Body of pancreas (tissue), 4 donors: ENCODE measurements around the gene ODAD4. TPM values are rescaled to one million over a fixed set of nuclear protein-coding genes. Genes with fewer than 3 reads are reported as not detected.

Source experiments
- ATAC-seq: fragments of 150-250 bp; one replicate; pipeline ENCODE4 v1.9.1; 2016
- DNase-seq, 4 donors: peaks; one replicate each; pipeline ENCODE4 v3.0.0-alpha.2; 2019
- H3K27ac ChIP-seq, 4 donors: fragments of 200-600 bp; sonication (generic); 1 replicate in 3 of 4; 2 replicates in 1 of 4; pipeline versions ENCODE4 v1.5.1 to v1.6.1; 2016 to 2019; ENCODE audit warnings: mild to moderate bottlenecking in 1 of 4, mixed read lengths in 1 of 4, moderate library complexity in 1 of 4
- H3K27me3 ChIP-seq, 2 donors: fragments of 200-600 bp; sonication (generic); one replicate each; pipeline ENCODE4 v1.6.0; 2016; ENCODE audit warnings: mild to moderate bottlenecking in 1 of 2
- H3K36me3 ChIP-seq, 2 donors: fragments of 200-600 bp; sonication (generic); replicated peaks in 1 of 2; 2 replicates each; pipeline ENCODE4 v1.5.1; 2016; ENCODE audit warnings: low read depth in 2 of 2; ENCODE audit not compliant: insufficient read depth in 1 of 2
- H3K4me1 ChIP-seq: fragments of 200-600 bp; sonication (generic); one replicate; pipeline ENCODE4 v1.6.0; 2016
- H3K4me3 ChIP-seq, 2 donors: fragments of 200-600 bp; sonication (generic); 1 replicate in 1 of 2; 2 replicates in 1 of 2; pipeline ENCODE4 v1.5.1; 2016 to 2019
- H3K9me3 ChIP-seq, 3 donors: fragments of 200-600 bp; sonication (generic); 1 replicate in 2 of 3; 2 replicates in 1 of 3; pipeline ENCODE4 v1.5.1; 2016
- POLR2A ChIP-seq, 3 donors: fragments of 450-650 bp; IDR thresholded peaks; one replicate each; pipeline ENCODE4 v1.6.1; 2016; ENCODE audit warnings: antibody characterized with exemption in 3 of 3, mild to moderate bottlenecking in 2 of 3
- WGBS, 2 donors: methylation state at CpG; one replicate each; pipeline ENCODE4 v1.1.5; 2017; 5-methylcytosine and 5-hydroxymethylcytosine counted together
- intact Hi-C: fragments of 100-400 bp; cut with DNase I; formaldehyde crosslinking; loops from one replicate; pipeline ENCODE4 v1.15.1; 2023
- total RNA-seq, 2 donors: library from RNA; depleted of rRNA; stranded (reverse); fragments of >200 nt; gene quantifications; one replicate each; pipeline ENCODE4 v1.1.0, GENCODE V29; 2016
- TF ChIP-seq, protein P1 (sequence below), 7 experiments: fragments of 450-650 bp in 4 of 7; fragments of 200-600 bp in 3 of 7; sonication (generic) in 3 of 7; IDR thresholded peaks; one replicate each; pipeline ENCODE4 v1.5.1; 2016 to 2019; ENCODE audit warnings: antibody characterized with exemption in 7 of 7

The ODAD4 gene
- total RNA-seq, 2 donors from 2014 or later = 0.26 to 0.66 TPM

DNA sequence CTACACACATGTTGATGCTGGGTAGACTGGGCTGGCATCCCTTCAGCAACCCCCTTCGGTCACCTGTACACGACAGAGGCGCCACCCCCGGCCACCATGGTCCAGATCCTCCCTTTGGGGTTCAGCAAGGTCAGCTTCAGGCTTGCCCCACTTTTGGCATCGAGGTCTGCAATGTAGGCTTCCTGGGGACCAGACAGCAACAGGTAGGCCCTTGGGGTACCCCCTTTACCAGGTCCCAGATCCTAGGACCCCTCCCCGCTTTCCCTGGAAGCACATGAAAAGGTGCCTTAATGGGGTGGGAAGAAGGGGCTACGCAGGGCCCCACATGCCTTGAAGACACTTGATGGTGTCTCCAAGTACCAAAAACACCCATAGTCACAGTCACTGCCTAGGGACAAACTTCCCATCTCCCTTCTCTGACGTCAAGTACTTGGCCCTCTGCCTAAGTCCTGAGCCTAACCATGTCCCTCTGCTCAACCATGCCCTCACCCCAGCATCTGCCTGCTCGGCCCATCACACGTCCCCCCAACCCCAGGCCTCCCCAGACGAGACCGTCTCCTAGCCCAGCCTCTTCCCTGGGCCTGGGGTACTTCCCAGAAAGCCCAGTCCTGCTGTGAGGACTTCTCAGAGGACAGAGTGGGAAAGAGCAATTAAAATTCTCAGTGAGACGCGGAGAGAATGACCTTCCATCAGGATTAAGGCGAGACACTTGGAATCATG lies 23.8 kb upstream of the ODAD4 start:
- DNase-seq (peak in 2 of 4 donors; percentile 24 to 25), ATAC-seq (no peak)
- Histone ChIP-seq H3K4me1 (peaks cover 25% of the 10 kb centered on the region), H3K27me3 (no peaks in the 10 kb centered on the region), H3K36me3 (peaks cover 0 to 45% of the 10 kb centered on the region in 2 donors), H3K4me3 (no peak overlapping the region), H3K27ac (peak overlapping the region in 2 of 4 donors; percentile 39 to 41), H3K9me3 (no peaks in the 10 kb centered on the region)
- 79 to 90% methylated on average over 14 to 15 of the region's 15 CpGs for WGBS, 2 donors
- intact Hi-C loops = no loop called here
- no peak for TF ChIP-seq POLR2A (IDR thresholded peaks at IDR 0.05)
- TF ChIP-seq, protein P1, sequence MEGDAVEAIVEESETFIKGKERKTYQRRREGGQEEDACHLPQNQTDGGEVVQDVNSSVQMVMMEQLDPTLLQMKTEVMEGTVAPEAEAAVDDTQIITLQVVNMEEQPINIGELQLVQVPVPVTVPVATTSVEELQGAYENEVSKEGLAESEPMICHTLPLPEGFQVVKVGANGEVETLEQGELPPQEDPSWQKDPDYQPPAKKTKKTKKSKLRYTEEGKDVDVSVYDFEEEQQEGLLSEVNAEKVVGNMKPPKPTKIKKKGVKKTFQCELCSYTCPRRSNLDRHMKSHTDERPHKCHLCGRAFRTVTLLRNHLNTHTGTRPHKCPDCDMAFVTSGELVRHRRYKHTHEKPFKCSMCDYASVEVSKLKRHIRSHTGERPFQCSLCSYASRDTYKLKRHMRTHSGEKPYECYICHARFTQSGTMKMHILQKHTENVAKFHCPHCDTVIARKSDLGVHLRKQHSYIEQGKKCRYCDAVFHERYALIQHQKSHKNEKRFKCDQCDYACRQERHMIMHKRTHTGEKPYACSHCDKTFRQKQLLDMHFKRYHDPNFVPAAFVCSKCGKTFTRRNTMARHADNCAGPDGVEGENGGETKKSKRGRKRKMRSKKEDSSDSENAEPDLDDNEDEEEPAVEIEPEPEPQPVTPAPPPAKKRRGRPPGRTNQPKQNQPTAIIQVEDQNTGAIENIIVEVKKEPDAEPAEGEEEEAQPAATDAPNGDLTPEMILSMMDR (IDR thresholded peaks at IDR 0.05) = no peak

DNA sequence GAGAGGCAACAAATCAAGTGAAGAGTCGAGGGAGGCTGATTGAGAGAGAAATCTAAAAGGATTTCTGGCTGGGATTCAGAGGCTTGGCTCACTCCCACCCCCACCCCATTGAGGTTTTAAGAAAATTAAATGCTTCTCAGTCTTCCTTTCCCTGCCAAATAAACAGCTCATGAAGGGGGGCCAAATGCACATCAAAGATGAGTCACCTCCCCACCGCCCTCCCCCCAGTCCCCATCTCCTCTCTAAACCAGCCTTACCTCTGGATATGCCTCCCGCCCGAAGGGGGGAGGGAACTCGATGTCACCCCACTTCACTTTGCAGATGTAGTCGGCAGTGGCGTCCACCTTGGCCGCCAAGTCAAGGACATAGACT lies 23.2 kb upstream of the ODAD4 start:
- no peaks in the 10 kb centered on the region for H3K27me3 ChIP-seq
- peaks cover 0 to 44% of the 10 kb centered on the region in 2 donors for H3K36me3 ChIP-seq
- DNase-seq = peak in 1 of 4 donors; percentile 14
- peaks cover 26% of the 10 kb centered on the region for H3K4me1 ChIP-seq
- H3K4me3 ChIP-seq = no peak overlapping the region
- ATAC-seq = no peak
- no peak for TF ChIP-seq POLR2A (IDR thresholded peaks at IDR 0.05)
- TF ChIP-seq, protein P1 (IDR thresholded peaks at IDR 0.05) = no peak
- no peaks in the 10 kb centered on the region for H3K9me3 ChIP-seq
- intact Hi-C loops = no loop called here
- 90 to 96% methylated on average over 3 to 8 of the region's 8 CpGs for WGBS, 2 donors
- peak overlapping the region in 2 of 4 donors; percentile 41 for H3K27ac ChIP-seq

DNA sequence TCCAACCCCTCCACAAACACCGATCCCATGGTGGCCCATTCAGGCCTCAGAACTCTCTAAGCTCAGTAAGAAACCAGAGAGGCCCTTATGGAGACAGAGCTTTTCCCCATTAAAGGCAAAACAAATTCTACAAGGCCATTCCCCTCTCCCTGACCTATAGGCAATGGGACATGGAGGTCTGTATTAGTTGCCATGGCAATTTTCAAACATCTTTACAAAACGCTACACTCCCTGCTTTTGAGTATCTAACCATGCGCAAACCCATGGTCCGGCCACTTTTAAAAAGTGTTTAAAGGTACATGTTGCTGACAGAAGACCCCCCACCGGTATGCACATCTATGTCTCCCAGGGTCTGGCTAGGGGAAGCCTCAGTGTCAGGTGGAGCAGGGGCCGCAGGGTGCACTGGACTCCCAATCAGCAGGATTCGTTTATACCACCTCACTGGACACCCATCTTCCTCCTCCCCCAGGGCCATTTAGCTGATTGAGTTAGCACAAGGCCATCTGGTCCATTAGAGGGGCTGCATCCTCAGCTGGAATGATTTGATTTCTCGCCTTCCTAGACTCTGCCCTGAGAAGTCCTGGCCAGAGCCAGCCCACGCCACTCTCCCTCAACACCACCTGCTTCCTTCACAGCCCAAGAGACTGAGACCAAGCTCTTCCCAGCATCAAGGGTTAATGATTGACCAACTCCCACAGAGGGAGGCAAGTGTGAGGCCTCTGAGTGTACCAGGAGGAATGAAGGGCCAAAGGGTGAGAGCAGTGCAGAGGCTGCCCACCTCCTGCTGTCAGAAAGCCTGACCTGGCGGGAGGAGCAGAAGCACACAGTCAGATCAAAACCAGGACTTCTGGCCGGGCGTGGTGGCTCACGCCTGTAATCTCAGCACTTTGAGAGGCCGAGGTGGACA lies 22.5 kb upstream of the ODAD4 start:
- Histone ChIP-seq H3K4me3 (no peak overlapping the region), H3K36me3 (peaks cover 0 to 45% of the 10 kb centered on the region in 2 donors), H3K4me1 (peaks cover 26% of the 10 kb centered on the region), H3K27ac (peak overlapping the region; percentile 2 to 41 (median 32)), H3K27me3 (no peaks in the 10 kb centered on the region), H3K9me3 (no peaks in the 10 kb centered on the region)
- TF ChIP-seq, protein P1 (IDR thresholded peaks at IDR 0.05) = no peak
- TF ChIP-seq POLR2A (IDR thresholded peaks at IDR 0.05) = peak in 1 of 3 donors; percentile 10
- DNase-seq (peak; percentile 45 to 82 (median 72)), ATAC-seq (peak; percentile 78)
- 52 to 65% methylated on average over 12 to 14 of the region's 14 CpGs for WGBS, 2 donors
- intact Hi-C loops = no loop called here

DNA sequence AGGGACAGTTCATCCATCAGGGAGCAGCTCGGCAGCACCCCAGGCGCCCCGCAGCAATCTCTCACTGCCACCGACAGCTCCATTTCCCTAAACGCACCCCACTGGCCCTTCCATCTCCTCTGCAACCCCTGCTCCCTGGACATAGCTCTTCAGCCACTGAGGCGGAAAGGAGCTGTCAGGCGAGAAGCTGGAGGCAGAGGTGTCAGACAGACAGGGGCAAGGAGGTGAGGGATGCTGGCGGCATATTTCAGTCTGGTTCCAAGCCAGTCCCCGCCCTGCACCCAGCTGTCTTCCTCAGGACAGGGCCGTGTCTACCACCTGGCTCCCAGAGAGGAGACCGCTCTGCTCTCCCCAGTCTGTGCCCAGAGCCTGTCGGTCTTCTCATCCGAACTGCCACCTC lies 21.3 kb upstream of the ODAD4 start:
- H3K4me3 ChIP-seq = no peak overlapping the region
- intact Hi-C loops = no loop called here
- H3K9me3 ChIP-seq = no peaks in the 10 kb centered on the region
- H3K27me3 ChIP-seq = no peaks in the 10 kb centered on the region
- DNase-seq (no peak), ATAC-seq (no peak)
- H3K27ac ChIP-seq = peak overlapping the region in 1 of 4 donors; percentile 35
- peaks cover 35% of the 10 kb centered on the region for H3K4me1 ChIP-seq
- TF ChIP-seq POLR2A (IDR thresholded peaks at IDR 0.05) = no peak
- TF ChIP-seq, protein P1 (IDR thresholded peaks at IDR 0.05) = no peak
- peaks cover 0 to 42% of the 10 kb centered on the region in 2 donors for H3K36me3 ChIP-seq
- 80 to 93% methylated on average over 11 to 13 of the region's 13 CpGs for WGBS, 2 donors
